HEK293T (cell line): ENCODE results near the gene PKNOX2.

ENCODE experiments used
- CTCF ChIA-PET: fragments of 350-600 bp; formaldehyde crosslinking; extraction: SDS; loops from one replicate; lab custom pipeline; 2021; ENCODE audit warnings: antibody characterized with exemption, inconsistent platforms; lab: Yijun Ruan, JAX
- POLR2A ChIA-PET: fragments of 350-600 bp; formaldehyde crosslinking; extraction: SDS; loops from one replicate; lab custom pipeline; 2020; ENCODE audit warnings: antibody characterized with exemption, inconsistent platforms; lab: Yijun Ruan, JAX
- DNase-seq: peaks from one replicate; pipeline ENCODE4 v3.0.0; 2012; ENCODE audit warnings: mixed read lengths; ENCODE audit errors: extremely low spot score
- ARNT ChIP-seq: fragments of 450-650 bp; IDR thresholded peaks from 2 replicates; pipeline ENCODE4 v1.6.1; 2017; ENCODE audit warnings: mild to moderate bottlenecking
- BHLHE40 ChIP-seq: fragments of 450-650 bp; IDR thresholded peaks from 2 replicates; pipeline ENCODE4 v1.6.1; 2016; ENCODE audit warnings: mild to moderate bottlenecking, moderate library complexity, borderline replicate concordance
- CTBP1 ChIP-seq: fragments of 450-650 bp; IDR thresholded peaks from 2 replicates; pipeline ENCODE4 v1.6.1; 2016; ENCODE audit warnings: borderline replicate concordance
- ELF4 ChIP-seq: fragments of 450-650 bp; IDR thresholded peaks from 2 replicates; pipeline ENCODE4 v1.6.1; 2017; ENCODE audit warnings: antibody characterized with exemption
- FOXA1 ChIP-seq: fragments of 450-650 bp; IDR thresholded peaks from 2 replicates; pipeline ENCODE4 v1.6.1; 2016; ENCODE audit warnings: mild to moderate bottlenecking
- FOXK2 ChIP-seq: fragments of 450-650 bp; IDR thresholded peaks from 2 replicates; pipeline ENCODE4 v1.6.1; 2016; ENCODE audit warnings: mild to moderate bottlenecking
- FOXM1 ChIP-seq: fragments of 450-650 bp; IDR thresholded peaks from 2 replicates; pipeline ENCODE4 v1.6.1; 2017; ENCODE audit warnings: mild to moderate bottlenecking, borderline replicate concordance
- HDGF ChIP-seq: fragments of 450-650 bp; IDR thresholded peaks from 2 replicates; pipeline ENCODE4 v1.6.1; 2017; ENCODE audit warnings: antibody characterized with exemption, borderline replicate concordance
- L3MBTL2 ChIP-seq: fragments of 450-650 bp; conservative IDR thresholded peaks from 2 replicates; pipeline ENCODE4 v1.6.1; 2016; ENCODE audit warnings: mild to moderate bottlenecking
- LEF1 ChIP-seq: fragments of 450-650 bp; IDR thresholded peaks from 2 replicates; pipeline ENCODE4 v1.6.1; 2017; ENCODE audit warnings: mild to moderate bottlenecking, borderline replicate concordance
- NFRKB ChIP-seq: fragments of 450-650 bp; IDR thresholded peaks from 2 replicates; pipeline ENCODE4 v1.6.1; 2016; ENCODE audit warnings: mild to moderate bottlenecking, moderate library complexity
- PKNOX1 ChIP-seq: fragments of 450-650 bp; IDR thresholded peaks from 2 replicates; pipeline ENCODE4 v1.6.1; 2016
- SP1 ChIP-seq: fragments of 450-650 bp; IDR thresholded peaks from 2 replicates; pipeline ENCODE4 v1.6.1; 2017
- SUZ12 ChIP-seq: fragments of 450-650 bp; IDR thresholded peaks from 2 replicates; pipeline ENCODE4 v1.6.1; 2016; ENCODE audit warnings: mild to moderate bottlenecking
- TARDBP ChIP-seq: fragments of 450-650 bp; IDR thresholded peaks from 2 replicates; pipeline ENCODE4 v1.6.1; 2016
- ZNF384 ChIP-seq: fragments of 450-650 bp; IDR thresholded peaks from 2 replicates; pipeline ENCODE4 v1.6.1; 2016

The PKNOX2 gene

GRCh38 chr11:125281831-125282595, 117.5 kb downstream of the PKNOX2 start:
- no peak for DNase-seq
- ChIA-PET POLR2A (no interaction called here), CTCF (no interaction called here)
- TF ChIP-seq FOXM1 (no peak), SP1 (no peak), SUZ12 (no peak), CTBP1 (no peak), LEF1 (no peak), HDGF (no peak), BHLHE40 (no peak)

- DNase-seq, result no peak
- ChIA-PET POLR2A (no interaction called here), CTCF (no interaction called here)
- TF ChIP-seq TARDBP, result no peak
- no peak for TF ChIP-seq SP1
- TF ChIP-seq FOXK2, result no peak
- TF ChIP-seq HDGF, result no peak
- no peak for TF ChIP-seq SUZ12
- TF ChIP-seq ZNF384, result no peak
- TF ChIP-seq LEF1, result no peak
- TF ChIP-seq ARNT, result no peak
- TF ChIP-seq FOXM1, result no peak
- TF ChIP-seq ELF4, result no peak
- TF ChIP-seq L3MBTL2, result no peak
- TF ChIP-seq FOXA1, result no peak
- no peak for TF ChIP-seq CTBP1
- TF ChIP-seq NFRKB, result no peak
- no peak for TF ChIP-seq BHLHE40
- no peak for TF ChIP-seq PKNOX1
Observed at GRCh38 chr11:125282596-125282914, 118.0 kb downstream of the PKNOX2 start.

GRCh38 chr11:125284245-125284850, 119.8 kb downstream of the PKNOX2 start:
- no peak for TF ChIP-seq CTBP1
- no peak for TF ChIP-seq SP1
- no peak for TF ChIP-seq ZNF384
- no peak for TF ChIP-seq TARDBP
- TF ChIP-seq LEF1, result no peak
- no peak for TF ChIP-seq FOXA1
- no peak for TF ChIP-seq SUZ12
- no peak for TF ChIP-seq FOXM1
- no peak for TF ChIP-seq FOXK2
- no peak for TF ChIP-seq BHLHE40
- TF ChIP-seq HDGF, result no peak
- TF ChIP-seq PKNOX1, result no peak
- no peak for TF ChIP-seq NFRKB
- CTCF ChIA-PET, result no interaction called here
- POLR2A ChIA-PET, result no interaction called here
- DNase-seq, result no peak

GRCh38 chr11:125285844-125286243, 121.3 kb downstream of the PKNOX2 start:
- no peak for DNase-seq
- POLR2A ChIA-PET, result no interaction called here
- CTCF ChIA-PET, result interaction anchor here (1.1 kb wide), 1 partner anchor 59 kb away, joined by 3 read pairs; no protein-coding TSS in a partner anchor
- TF ChIP-seq LEF1, result no peak

GRCh38 chr11:125286486-125286885, 121.9 kb downstream of the PKNOX2 start:
- DNase-seq, result no peak
- no peak for TF ChIP-seq FOXA1
- no peak for TF ChIP-seq ARNT
- no peak for TF ChIP-seq CTBP1
- CTCF ChIA-PET, result no interaction called here
- POLR2A ChIA-PET, result no interaction called here

- CTCF ChIA-PET, result interaction anchor here (0.6 kb wide), 1 partner anchor 146 kb away, joined by 3 read pairs; no protein-coding TSS in a partner anchor
- no peak for TF ChIP-seq ELF4
- POLR2A ChIA-PET, result interaction anchor here (1.4 kb wide), 1 partner anchor 176 kb away, joined by 3 read pairs; the partner anchor contains the start of gene TMEM218
- no peak for DNase-seq
Observed at GRCh38 chr11:125287491-125288210, 123.1 kb downstream of the PKNOX2 start.

- POLR2A ChIA-PET, result no interaction called here
- no peak for DNase-seq
Observed at GRCh38 chr11:125289419-125290098, 125.0 kb downstream of the PKNOX2 start.

More at GRCh38 chr11:125289419-125290098, 125.0 kb downstream of the PKNOX2 start:
- TF ChIP-seq BHLHE40 (no peak), ELF4 (no peak)
- CTCF ChIA-PET, result no interaction called here
